Activated naive CD4-positive, alpha-beta T cell treated with anti-CD3 and anti-CD28 coated beads for 36 hours (primary cell): ENCODE measurements around the gene TMEM108. TPM values are rescaled to one million over a fixed set of nuclear protein-coding genes. Genes with fewer than 3 reads are reported as not detected.
"Not testable (repeated sequence)": the region's sequence is repeated elsewhere in the genome, so short reads cannot be mapped to it uniquely, and the experiment has no call there.

Experiments
- CTCF ChIA-PET: fragments of 350-600 bp; sonication (Branson Sonifier 250); formaldehyde crosslinking; loops from one replicate; lab custom pipeline; 2021; ENCODE audit warnings: antibody characterized with exemption; lab: Charles Lee
- DNase-seq: peaks from one replicate; pipeline ENCODE4 v3.0.0-alpha.2; 2020
- H3K27ac Mint-ChIP-seq: one replicate; pipeline ENCODE4 v1.8.0; 2021; ENCODE audit warnings: mild to moderate bottlenecking, mixed read lengths
- H3K27me3 Mint-ChIP-seq: one replicate; pipeline ENCODE4 v1.8.0; 2021; ENCODE audit warnings: low read depth, mixed read lengths
- H3K36me3 Mint-ChIP-seq: one replicate; pipeline ENCODE4 v1.8.0; 2021; ENCODE audit warnings: low read depth, mixed read lengths
- H3K4me1 Mint-ChIP-seq: one replicate; pipeline ENCODE4 v1.8.0; 2021; ENCODE audit warnings: low read depth, mixed read lengths
- H3K4me3 Mint-ChIP-seq: one replicate; pipeline ENCODE4 v1.8.0; 2021; ENCODE audit warnings: mild to moderate bottlenecking, moderate library complexity, mixed read lengths
- H3K9me3 Mint-ChIP-seq: one replicate; pipeline ENCODE4 v1.8.0; 2021; ENCODE audit warnings: mixed read lengths
- intact Hi-C: fragments of 100-400 bp; cut with micrococcal nuclease; formaldehyde crosslinking; loops from one replicate; pipeline ENCODE4 v1.15.1; 2023
- total RNA-seq, 2 experiments: library from RNA; stranded (reverse); gene quantifications; one replicate each; pipeline ENCODE4 v1.2.3, GENCODE V29; 2021

The TMEM108 gene
- not detected for total RNA-seq

GRCh38 chr3:133038089-133038730 is at the start of gene TMEM108:
TSS of gene TMEM108 (plus strand) at chr3:133038391.
- CTCF ChIA-PET = no interaction called here
- intact Hi-C loops = loop anchor here (10.0 kb wide), 1 partner anchor 383 kb away; the partner anchor contains the start of gene ACAD11
- peak; percentile 27 for DNase-seq
- no peaks in the 10 kb centered on the region for H3K36me3 Mint-ChIP-seq
- H3K27me3 Mint-ChIP-seq = peaks cover 42% of the 10 kb centered on the region
- peak within 1 kb of the TSS; percentile 37 for H3K4me3 Mint-ChIP-seq
- H3K4me1 Mint-ChIP-seq = no peaks in the 10 kb centered on the region
- no peak within 1 kb of the TSS for H3K27ac Mint-ChIP-seq
- H3K9me3 Mint-ChIP-seq = no peaks in the 10 kb centered on the region

- no peaks in the 10 kb centered on the region for H3K27me3 Mint-ChIP-seq
- intact Hi-C loops = no loop called here
- H3K9me3 Mint-ChIP-seq = no peaks in the 10 kb centered on the region
- no peak for DNase-seq
- H3K36me3 Mint-ChIP-seq = no peaks in the 10 kb centered on the region
- no peak overlapping the region for H3K4me3 Mint-ChIP-seq
- no peaks in the 10 kb centered on the region for H3K4me1 Mint-ChIP-seq
- H3K27ac Mint-ChIP-seq = no peak overlapping the region
- CTCF ChIA-PET = no interaction called here
Measured at GRCh38 chr3:132995971-132996370, 42.2 kb upstream of the TMEM108 start.

- intact Hi-C loops = no loop called here
- no peaks in the 10 kb centered on the region for H3K4me1 Mint-ChIP-seq
- H3K4me3 Mint-ChIP-seq = no peak overlapping the region
- CTCF ChIA-PET = no interaction called here
- no peak for DNase-seq
- H3K27me3 Mint-ChIP-seq = no peaks in the 10 kb centered on the region
- H3K9me3 Mint-ChIP-seq = no peaks in the 10 kb centered on the region
- H3K27ac Mint-ChIP-seq = no peak overlapping the region
- H3K36me3 Mint-ChIP-seq = no peaks in the 10 kb centered on the region
Measured at GRCh38 chr3:132997404-132998185, 40.6 kb upstream of the TMEM108 start.

GRCh38 chr3:133005032-133005431 is 33.2 kb upstream of the TMEM108 start:
- intact Hi-C loops, CTCF ChIA-PET, H3K27me3 Mint-ChIP-seq, H3K4me1 Mint-ChIP-seq, H3K9me3 Mint-ChIP-seq, H3K36me3 Mint-ChIP-seq, DNase-seq, H3K4me3 Mint-ChIP-seq, H3K27ac Mint-ChIP-seq: not testable (repeated sequence)

- intact Hi-C loops = no loop called here
- H3K27ac Mint-ChIP-seq = no peak overlapping the region
- H3K27me3 Mint-ChIP-seq = peaks cover 5% of the 10 kb centered on the region
- no peak overlapping the region for H3K4me3 Mint-ChIP-seq
- no peaks in the 10 kb centered on the region for H3K4me1 Mint-ChIP-seq
- CTCF ChIA-PET = no interaction called here
- DNase-seq = no peak
- peaks cover 20% of the 10 kb centered on the region for H3K9me3 Mint-ChIP-seq
- H3K36me3 Mint-ChIP-seq = peaks cover 3% of the 10 kb centered on the region
Measured at GRCh38 chr3:133007601-133008000, 30.6 kb upstream of the TMEM108 start.

GRCh38 chr3:133014325-133014724 is 23.9 kb upstream of the TMEM108 start:
- peaks cover 8% of the 10 kb centered on the region for H3K27me3 Mint-ChIP-seq
- peaks cover 21% of the 10 kb centered on the region for H3K9me3 Mint-ChIP-seq
- CTCF ChIA-PET = no interaction called here
- H3K4me3 Mint-ChIP-seq = no peak overlapping the region
- DNase-seq = no peak
- H3K4me1 Mint-ChIP-seq = no peaks in the 10 kb centered on the region
- H3K27ac Mint-ChIP-seq = no peak overlapping the region
- intact Hi-C loops = no loop called here
- H3K36me3 Mint-ChIP-seq = peaks cover 3% of the 10 kb centered on the region

GRCh38 chr3:133015573-133015972 is 22.6 kb upstream of the TMEM108 start:
- H3K4me3 Mint-ChIP-seq, H3K4me1 Mint-ChIP-seq, H3K36me3 Mint-ChIP-seq, H3K27ac Mint-ChIP-seq, DNase-seq, intact Hi-C loops, CTCF ChIA-PET: not testable (repeated sequence)
- Mint-ChIP-seq H3K9me3 (peaks cover 15% of the 10 kb centered on the region), H3K27me3 (peaks cover 11% of the 10 kb centered on the region)

- Mint-ChIP-seq H3K36me3 (no peaks in the 10 kb centered on the region), H3K4me1 (no peaks in the 10 kb centered on the region), H3K27me3 (peaks cover 11% of the 10 kb centered on the region), H3K27ac (no peak overlapping the region), H3K9me3 (peaks cover 8% of the 10 kb centered on the region), H3K4me3 (no peak overlapping the region)
- intact Hi-C loops = no loop called here
- CTCF ChIA-PET = interaction anchor here (0.7 kb wide), 1 partner anchor 269 kb away, joined by 3 read pairs; no protein-coding TSS in a partner anchor
- no peak for DNase-seq
Measured at GRCh38 chr3:133016838-133017309, 21.3 kb upstream of the TMEM108 start.

GRCh38 chr3:133018921-133019320 is 19.3 kb upstream of the TMEM108 start:
- no peak overlapping the region for H3K4me3 Mint-ChIP-seq
- H3K27me3 Mint-ChIP-seq = peaks cover 6% of the 10 kb centered on the region
- H3K4me1 Mint-ChIP-seq = no peaks in the 10 kb centered on the region
- no peaks in the 10 kb centered on the region for H3K9me3 Mint-ChIP-seq
- intact Hi-C loops = no loop called here
- CTCF ChIA-PET = no interaction called here
- H3K27ac Mint-ChIP-seq = no peak overlapping the region
- H3K36me3 Mint-ChIP-seq = no peaks in the 10 kb centered on the region
- no peak for DNase-seq

GRCh38 chr3:133021206-133021605 is 17.0 kb upstream of the TMEM108 start:
- CTCF ChIA-PET = no interaction called here

GRCh38 chr3:133023362-133023761 is 14.8 kb upstream of the TMEM108 start:
- H3K36me3 Mint-ChIP-seq = no peaks in the 10 kb centered on the region
- DNase-seq = no peak

More at GRCh38 chr3:133021206-133021605, 17.0 kb upstream of the TMEM108 start:
- Mint-ChIP-seq H3K27ac (no peak overlapping the region), H3K4me1 (no peaks in the 10 kb centered on the region), H3K36me3 (no peaks in the 10 kb centered on the region), H3K9me3 (no peaks in the 10 kb centered on the region), H3K27me3 (peaks cover 3% of the 10 kb centered on the region), H3K4me3 (no peak overlapping the region)
- intact Hi-C loops = no loop called here
- no peak for DNase-seq

GRCh38 chr3:133025546-133025945 is 12.6 kb upstream of the TMEM108 start:
- intact Hi-C loops = no loop called here
- Mint-ChIP-seq H3K4me3 (no peak overlapping the region), H3K36me3 (no peaks in the 10 kb centered on the region), H3K4me1 (no peaks in the 10 kb centered on the region), H3K27me3 (peaks cover 3% of the 10 kb centered on the region), H3K27ac (no peak overlapping the region), H3K9me3 (no peaks in the 10 kb centered on the region)
- no peak for DNase-seq
- CTCF ChIA-PET = no interaction called here

More at GRCh38 chr3:133023362-133023761, 14.8 kb upstream of the TMEM108 start:
- peaks cover 3% of the 10 kb centered on the region for H3K27me3 Mint-ChIP-seq
- no peaks in the 10 kb centered on the region for H3K4me1 Mint-ChIP-seq
- no peaks in the 10 kb centered on the region for H3K9me3 Mint-ChIP-seq
- CTCF ChIA-PET = no interaction called here
- H3K4me3 Mint-ChIP-seq = no peak overlapping the region
- intact Hi-C loops = no loop called here
- H3K27ac Mint-ChIP-seq = no peak overlapping the region
